Gastrocnemius medialis (tissue), 4 donors: ENCODE data around the gene ARHGAP27. TPM values are rescaled to one million over a fixed set of nuclear protein-coding genes. Genes with fewer than 3 reads are reported as not detected.

Experiments used
- ATAC-seq, 2 donors: fragments of 150-250 bp; one replicate each; pipeline ENCODE4 v1.9.1; 2016
- DNase-seq, 2 donors: peaks; one replicate each; pipeline ENCODE4 v3.0.0-alpha.2; 2019
- H3K27ac ChIP-seq, 4 donors: fragments of 200-600 bp; sonication (generic); 1 replicate in 1 of 4; 2 replicates in 3 of 4; pipeline ENCODE4 v1.5.1; 2016 to 2018; ENCODE audit warnings: mild to moderate bottlenecking in 2 of 4, moderate library complexity in 1 of 4
- H3K27me3 ChIP-seq, 3 donors: fragments of 200-600 bp; sonication (generic) in 2 of 3; 1 replicate in 1 of 3; 2 replicates in 2 of 3; pipeline versions ENCODE4 v1.5.1 to v1.6.0; 2016 to 2019; ENCODE audit warnings: mild to moderate bottlenecking in 1 of 3, moderate library complexity in 1 of 3
- H3K36me3 ChIP-seq, 2 donors: fragments of 200-600 bp; sonication (generic) in 1 of 2; one replicate each; pipeline ENCODE4 v1.5.1; 2017 to 2018
- H3K4me1 ChIP-seq, 2 donors: fragments of 200-600 bp; sonication (generic) in 1 of 2; one replicate each; pipeline ENCODE4 v1.5.1; 2016 to 2017; ENCODE audit warnings: mild to moderate bottlenecking in 2 of 2
- H3K4me3 ChIP-seq, 4 donors: fragments of 200-600 bp; sonication (generic) in 3 of 4; 1 replicate in 1 of 4; 2 replicates in 3 of 4; pipeline ENCODE4 v1.5.1; 2016 to 2019; ENCODE audit warnings: mild to moderate bottlenecking in 2 of 4
- H3K9me3 ChIP-seq, 3 donors: fragments of 200-600 bp; sonication (generic) in 2 of 3; 1 replicate in 1 of 3; 2 replicates in 2 of 3; pipeline ENCODE4 v1.5.1; 2016 to 2019
- POLR2A ChIP-seq, 2 donors: fragments of 450-650 bp; IDR thresholded peaks; one replicate each; pipeline ENCODE4 v1.6.1; 2017; ENCODE audit warnings: antibody characterized with exemption in 2 of 2, mild to moderate bottlenecking in 2 of 2, moderate library complexity in 2 of 2
- in situ Hi-C, 4 donors: fragments of 200-750 bp; cut with MboI; loops; one replicate each; pipeline versions ENCODE4 v1.15.0 to v1.8.0; 2017; ENCODE audit warnings: low sequenced_read_pairs in 4 of 4
- intact Hi-C: fragments of 100-400 bp; cut with DNase I; formaldehyde crosslinking; loops from one replicate; pipeline ENCODE4 v1.15.1; 2023; ENCODE audit warnings: low total_unique reads
- total RNA-seq, 4 donors: library from RNA; depleted of rRNA; stranded (reverse); fragments of >200 nt; gene quantifications; one replicate each; pipeline versions ENCODE4 v1.1.0 to v1.2.3, GENCODE V29; 2016
- TF ChIP-seq, protein P1 (sequence below), 5 experiments: fragments of 450-650 bp in 3 of 5; fragments of 200-600 bp in 2 of 5; sonication (generic) in 2 of 5; IDR thresholded peaks in 4 of 5; conservative IDR thresholded peaks in 1 of 5; 1 replicate in 4 of 5; 2 replicates in 1 of 5; pipeline ENCODE4 v1.5.1; 2016 to 2019; ENCODE audit warnings: antibody characterized with exemption in 5 of 5, mild to moderate bottlenecking in 3 of 5, moderate library complexity in 3 of 5

Gene ARHGAP27
- total RNA-seq, 4 donors from 2014 or later = 4.2 to 6.0 (median 5.1) TPM

DNA sequence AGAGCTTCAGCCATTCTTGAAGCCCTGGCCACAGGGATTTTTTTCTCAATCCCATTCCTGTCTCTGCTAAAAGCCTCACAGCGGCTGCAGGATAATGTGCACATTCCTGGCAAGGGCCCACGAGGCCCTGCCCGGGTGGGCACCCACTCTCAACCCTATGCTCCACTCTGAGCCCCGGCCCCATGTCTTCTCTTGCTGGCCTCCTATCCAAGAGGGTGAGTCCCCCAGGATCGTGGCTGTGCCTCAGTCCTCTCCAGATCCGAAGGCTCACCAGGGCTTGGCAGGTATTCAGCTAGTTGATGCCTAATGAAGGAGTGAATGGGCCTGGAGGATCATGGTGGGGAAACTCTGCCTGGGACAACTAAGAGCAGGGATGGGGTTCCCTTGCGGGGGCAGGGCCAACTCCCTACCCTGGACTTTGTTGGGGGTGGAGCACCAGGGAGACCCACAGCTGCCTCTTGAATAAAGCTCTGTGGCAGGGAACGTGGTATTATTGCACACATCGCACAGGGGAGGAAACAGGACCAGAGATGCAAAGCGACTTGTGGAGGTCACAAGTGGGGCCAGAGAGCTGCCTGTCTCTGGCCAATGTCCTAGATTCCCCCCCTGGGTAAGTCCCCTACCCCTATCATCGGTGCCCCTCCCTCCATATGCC, 5.4 kb downstream of the ARHGAP27 start:
- H3K36me3 ChIP-seq = no peaks in the 10 kb centered on the region
- ATAC-seq (no peak), DNase-seq (no peak)
- no peak for TF ChIP-seq POLR2A (IDR thresholded peaks at IDR 0.05)
- TF ChIP-seq, protein P1, sequence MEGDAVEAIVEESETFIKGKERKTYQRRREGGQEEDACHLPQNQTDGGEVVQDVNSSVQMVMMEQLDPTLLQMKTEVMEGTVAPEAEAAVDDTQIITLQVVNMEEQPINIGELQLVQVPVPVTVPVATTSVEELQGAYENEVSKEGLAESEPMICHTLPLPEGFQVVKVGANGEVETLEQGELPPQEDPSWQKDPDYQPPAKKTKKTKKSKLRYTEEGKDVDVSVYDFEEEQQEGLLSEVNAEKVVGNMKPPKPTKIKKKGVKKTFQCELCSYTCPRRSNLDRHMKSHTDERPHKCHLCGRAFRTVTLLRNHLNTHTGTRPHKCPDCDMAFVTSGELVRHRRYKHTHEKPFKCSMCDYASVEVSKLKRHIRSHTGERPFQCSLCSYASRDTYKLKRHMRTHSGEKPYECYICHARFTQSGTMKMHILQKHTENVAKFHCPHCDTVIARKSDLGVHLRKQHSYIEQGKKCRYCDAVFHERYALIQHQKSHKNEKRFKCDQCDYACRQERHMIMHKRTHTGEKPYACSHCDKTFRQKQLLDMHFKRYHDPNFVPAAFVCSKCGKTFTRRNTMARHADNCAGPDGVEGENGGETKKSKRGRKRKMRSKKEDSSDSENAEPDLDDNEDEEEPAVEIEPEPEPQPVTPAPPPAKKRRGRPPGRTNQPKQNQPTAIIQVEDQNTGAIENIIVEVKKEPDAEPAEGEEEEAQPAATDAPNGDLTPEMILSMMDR (IDR thresholded peaks at IDR 0.05 in 4 of 5, conservative IDR thresholded peaks at IDR 0.05 in 1 of 5) = no peak
- H3K9me3 ChIP-seq = no peaks in the 10 kb centered on the region
- no peak overlapping the region for H3K27ac ChIP-seq
- intact Hi-C loops = no loop called here
- in situ Hi-C loops = no loop called here
- peaks cover 33 to 39% (median 35%) of the 10 kb centered on the region in 3 donors for H3K27me3 ChIP-seq
- no peak overlapping the region for H3K4me3 ChIP-seq
- peaks cover 18 to 22% of the 10 kb centered on the region in 2 donors for H3K4me1 ChIP-seq

DNA sequence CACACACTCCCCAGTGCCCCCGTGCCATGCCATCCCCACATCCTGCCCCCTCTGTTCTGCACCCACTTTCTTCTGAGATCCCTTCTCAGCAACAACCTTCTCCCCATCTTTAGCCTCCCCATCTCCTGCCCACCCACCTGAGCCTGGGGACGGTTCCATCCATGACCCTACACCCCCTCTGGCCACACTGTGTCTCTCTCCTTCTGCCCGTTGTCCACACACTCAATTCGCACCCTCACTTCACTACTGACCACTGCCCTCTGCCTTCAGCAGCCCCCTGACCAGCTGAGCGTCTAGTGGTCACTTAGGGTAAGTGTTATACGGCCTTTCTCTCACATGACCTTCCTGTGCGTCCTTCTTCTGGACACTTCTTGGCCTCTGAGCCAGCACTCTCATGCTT, 6.1 kb downstream of the ARHGAP27 start:
- intact Hi-C loops (no loop called here), in situ Hi-C loops (no loop called here)
- ATAC-seq (no peak), DNase-seq (no peak)
- Histone ChIP-seq H3K36me3 (no peaks in the 10 kb centered on the region), H3K9me3 (no peaks in the 10 kb centered on the region), H3K27me3 (peaks cover 27 to 32% (median 30%) of the 10 kb centered on the region in 3 donors), H3K27ac (no peak overlapping the region), H3K4me1 (peaks cover 16 to 18% of the 10 kb centered on the region in 2 donors), H3K4me3 (no peak overlapping the region)
- TF ChIP-seq, protein P1 (IDR thresholded peaks at IDR 0.05 in 4 of 5, conservative IDR thresholded peaks at IDR 0.05 in 1 of 5) = no peak
- no peak for TF ChIP-seq POLR2A (IDR thresholded peaks at IDR 0.05)

DNA sequence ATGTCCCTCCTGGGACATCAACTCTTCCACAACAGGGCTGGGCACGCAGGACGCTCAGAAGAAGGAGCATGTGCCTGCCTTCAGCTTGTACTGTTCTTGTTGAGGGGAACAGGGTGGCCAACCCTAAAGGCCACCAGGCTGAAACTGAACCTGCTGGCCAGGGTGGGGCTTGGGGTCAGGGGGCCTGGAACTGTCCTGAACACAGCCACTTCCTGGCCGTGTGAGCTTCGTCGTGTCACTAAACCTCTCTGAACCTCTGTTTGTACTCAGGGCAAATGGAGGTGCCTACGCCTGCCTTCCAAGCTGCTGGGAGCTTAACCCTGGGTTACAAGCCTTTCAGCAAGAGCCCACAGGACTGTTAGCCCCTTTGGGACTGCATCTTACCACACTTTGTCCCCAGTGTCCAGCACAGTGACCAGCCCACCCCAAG, 6.7 kb downstream of the ARHGAP27 start:
- H3K27ac ChIP-seq = no peak overlapping the region
- peaks cover 22 to 26% (median 24%) of the 10 kb centered on the region in 3 donors for H3K27me3 ChIP-seq
- no peaks in the 10 kb centered on the region for H3K36me3 ChIP-seq
- TF ChIP-seq POLR2A (IDR thresholded peaks at IDR 0.05) = no peak
- no peak overlapping the region for H3K4me3 ChIP-seq
- intact Hi-C loops = no loop called here
- ATAC-seq (no peak), DNase-seq (no peak)
- in situ Hi-C loops = no loop called here
- H3K9me3 ChIP-seq = no peaks in the 10 kb centered on the region
- peaks cover 11 to 13% of the 10 kb centered on the region in 2 donors for H3K4me1 ChIP-seq

DNA sequence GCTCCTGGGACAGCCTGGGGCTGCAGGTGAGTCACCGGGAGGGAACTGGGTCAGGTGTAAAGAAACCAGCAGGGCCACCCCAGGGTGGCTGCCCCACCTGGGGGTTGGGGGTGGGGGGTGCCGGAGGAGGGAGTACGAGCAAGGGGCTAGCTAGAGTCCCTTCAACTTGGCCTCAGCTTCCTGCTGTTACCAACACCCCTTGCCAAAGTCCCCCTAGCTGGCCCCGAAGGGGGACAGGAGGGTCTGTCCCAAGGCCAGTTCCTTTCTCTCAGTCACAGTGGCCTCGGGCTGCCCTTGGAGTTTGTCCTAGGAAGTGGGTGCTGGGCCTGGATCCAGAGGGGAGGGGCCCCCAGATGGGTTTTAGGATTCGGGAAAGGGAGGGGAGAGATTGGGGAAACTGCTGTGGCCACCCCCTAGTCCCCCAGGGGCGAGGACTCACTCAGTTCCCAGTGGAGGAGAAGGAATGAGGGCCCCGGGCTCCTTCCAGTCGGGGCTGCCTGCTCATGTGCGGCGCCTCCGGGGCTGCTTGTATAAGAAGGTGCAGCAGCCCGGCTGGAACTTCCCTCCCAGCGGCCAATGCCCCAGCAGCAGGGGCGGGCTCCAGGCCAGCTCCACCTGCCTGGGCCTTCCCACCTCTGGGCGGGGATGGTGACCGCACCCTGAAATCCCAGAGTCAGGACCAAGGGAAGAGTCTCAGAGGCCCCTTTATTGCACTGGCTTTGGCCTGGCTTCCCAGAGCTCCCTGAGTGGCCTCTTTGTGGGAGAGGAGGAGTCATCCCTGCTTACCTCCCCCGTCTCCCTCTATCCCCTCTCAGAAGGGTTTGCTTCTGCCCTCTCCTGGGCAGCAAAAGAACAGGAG, 7.3 kb downstream of the ARHGAP27 start:
- Histone ChIP-seq H3K4me1 (peaks cover 6 to 11% of the 10 kb centered on the region in 2 donors), H3K4me3 (no peak overlapping the region), H3K36me3 (no peaks in the 10 kb centered on the region), H3K27ac (no peak overlapping the region), H3K9me3 (no peaks in the 10 kb centered on the region), H3K27me3 (peaks cover 15 to 19% (median 18%) of the 10 kb centered on the region in 3 donors)
- TF ChIP-seq, protein P1 (IDR thresholded peaks at IDR 0.05 in 4 of 5, conservative IDR thresholded peaks at IDR 0.05 in 1 of 5) = no peak
- TF ChIP-seq POLR2A (IDR thresholded peaks at IDR 0.05) = no peak
- no peak for DNase-seq
- in situ Hi-C loops (no loop called here), intact Hi-C loops (no loop called here)
- ATAC-seq = no peak

DNA sequence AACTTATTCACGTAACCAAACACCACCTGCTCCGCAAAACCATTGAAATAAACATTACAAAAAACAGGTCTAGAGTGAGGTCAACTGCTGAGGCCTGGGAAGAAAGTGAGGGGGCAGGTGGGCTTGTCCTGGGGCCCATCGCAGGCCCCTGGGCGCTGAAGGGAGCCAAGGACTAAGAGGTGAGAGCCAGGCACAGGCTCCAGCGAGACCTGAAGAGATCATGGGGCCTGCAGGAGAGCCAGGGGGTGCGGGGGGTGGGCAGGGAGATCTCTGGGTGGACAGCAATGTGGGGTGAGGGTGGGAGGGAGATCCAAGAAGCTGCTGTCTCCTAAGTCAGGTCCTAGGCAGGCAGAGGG, 7.9 kb downstream of the ARHGAP27 start:
- DNase-seq = no peak
- no peak for ATAC-seq
- peaks cover 10 to 15% (median 13%) of the 10 kb centered on the region in 3 donors for H3K27me3 ChIP-seq
- in situ Hi-C loops = loop anchor here in 1 of 4 donors (25.0 kb wide), 1 partner anchor 163 kb away; no protein-coding TSS in a partner anchor
- H3K4me3 ChIP-seq = no peak overlapping the region
- no peaks in the 10 kb centered on the region for H3K9me3 ChIP-seq
- H3K4me1 ChIP-seq = peaks cover 6 to 11% of the 10 kb centered on the region in 2 donors
- TF ChIP-seq POLR2A (IDR thresholded peaks at IDR 0.05) = no peak
- TF ChIP-seq, protein P1 (IDR thresholded peaks at IDR 0.05 in 4 of 5, conservative IDR thresholded peaks at IDR 0.05 in 1 of 5) = no peak
- H3K36me3 ChIP-seq = no peaks in the 10 kb centered on the region
- intact Hi-C loops = no loop called here
- H3K27ac ChIP-seq = no peak overlapping the region
